SK-N-MC (cell line): ENCODE results near the gene TMC2.
A peak's percentile ranks its signal among the peaks of the same experiment; 100 is the strongest.
"Not testable (repeated sequence)": the region's sequence is repeated elsewhere in the genome, so short reads cannot be mapped to it uniquely, and the experiment has no call there.

ENCODE experiments used
- DNase-seq: peaks from one replicate; pipeline ENCODE4 v3.0.0-alpha.2; 2011; ENCODE audit warnings: low read depth, low spot score
- H3K27ac ChIP-seq: fragments of 200-600 bp; sonication (generic); 2 replicates; pipeline ENCODE4 v1.5.1; 2016; ENCODE audit warnings: mixed run types
- H3K36me3 ChIP-seq: fragments of 200-600 bp; sonication (generic); 2 replicates; pipeline ENCODE4 v1.6.1; 2017; ENCODE audit warnings: antibody characterized with exemption, low read length, mixed read lengths; ENCODE audit not compliant: insufficient read depth
- H3K4me3 ChIP-seq: fragments of 200-600 bp; sonication (generic); 2 replicates; pipeline ENCODE4 v1.5.1; 2016
- H3K9ac ChIP-seq: fragments of 200-600 bp; sonication (generic); 2 replicates; pipeline ENCODE4 v1.8.0; 2017; ENCODE audit warnings: mixed run types, mixed read lengths; ENCODE audit not compliant: insufficient read length
- H3K9me3 ChIP-seq: fragments of 200-600 bp; sonication (generic); 2 replicates; pipeline ENCODE4 v1.6.1; 2017; ENCODE audit warnings: low read depth, mild to moderate bottlenecking, antibody characterized with exemption, low read length, moderate library complexity, mixed read lengths
- EZH2 ChIP-seq: fragments of 200-600 bp; sonication (generic); IDR thresholded peaks from one replicate; pipeline ENCODE4 v1.6.1; 2017; ENCODE audit warnings: antibody characterized with exemption
- FOXP2 ChIP-seq: optimal IDR thresholded peaks from 2 replicates; pipeline ENCODE3; 2011; ENCODE audit warnings: mild to moderate bottlenecking, moderate library complexity; ENCODE audit not compliant: insufficient read depth; ENCODE audit errors: extremely low read length, control extremely low read depth
- POLR2AphosphoS5 ChIP-seq: IDR thresholded peaks from 2 replicates; pipeline ENCODE4 v1.6.1; 2012; ENCODE audit warnings: mild to moderate bottlenecking, low read depth, low read length, borderline replicate concordance

TMC2 gene

DNA sequence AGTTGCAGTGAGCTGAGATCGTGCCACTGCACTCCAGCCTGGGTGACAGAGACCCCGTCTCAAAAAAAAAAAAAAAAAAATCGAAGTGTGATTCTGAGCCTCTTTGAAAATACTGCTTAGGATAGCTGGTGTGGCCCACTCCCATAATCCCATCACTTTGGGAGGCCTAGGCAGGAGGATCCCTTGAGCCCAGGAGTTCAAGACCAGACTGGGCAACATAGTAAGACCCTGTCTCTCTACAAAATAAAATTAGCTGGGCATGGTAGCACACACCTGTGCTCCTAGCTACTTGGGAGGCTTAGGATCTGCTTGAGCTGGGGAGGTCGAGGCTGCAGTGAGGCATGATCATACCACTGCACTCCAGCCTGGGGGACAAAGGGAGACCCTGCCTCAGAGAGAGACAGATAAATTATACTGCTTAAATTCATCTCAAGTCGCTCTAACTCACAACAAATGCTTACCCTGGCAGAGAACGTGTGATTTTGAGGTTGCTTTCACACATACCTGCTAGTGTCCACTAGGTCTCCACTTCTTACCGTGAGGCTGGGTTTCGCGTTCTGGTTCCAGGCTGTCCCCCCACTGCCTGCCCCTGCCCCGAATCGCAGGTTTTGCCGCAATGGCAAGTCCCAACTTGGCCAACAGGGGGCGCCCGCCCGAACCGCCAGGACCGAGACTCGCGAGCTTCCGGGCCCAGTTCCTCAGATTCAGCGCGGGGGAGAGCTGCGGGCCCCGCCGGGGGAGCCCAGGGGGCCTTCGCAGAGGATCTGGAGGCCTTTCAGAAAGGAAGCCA is 12.3 kb upstream of the TMC2 start:
- Histone ChIP-seq H3K9ac (peak overlapping the region; percentile 93), H3K4me3 (peak overlapping the region; percentile 89), H3K27ac (peak overlapping the region; percentile 78; the same call in 1 of the 2 replicates), H3K36me3 (no peaks in the 10 kb centered on the region), H3K9me3 (no peaks in the 10 kb centered on the region)
- no peak for DNase-seq
- TF ChIP-seq POLR2AphosphoS5 (peak; percentile 75), EZH2 (no peak)

GRCh38 chr20:2524709-2525506 is 11.5 kb upstream of the TMC2 start:
- TF ChIP-seq EZH2 (no peak), FOXP2 (no peak), POLR2AphosphoS5 (peak; percentile 39; the same call in 1 of the 2 replicates)
- no peaks in the 10 kb centered on the region for H3K36me3 ChIP-seq
- DNase-seq: no peak
- H3K9me3 ChIP-seq: no peaks in the 10 kb centered on the region
- H3K9ac ChIP-seq: peak overlapping the region; percentile 93
- peak overlapping the region; percentile 78; the same call in 1 of the 2 replicates for H3K27ac ChIP-seq
- peak overlapping the region; percentile 89 for H3K4me3 ChIP-seq

DNA sequence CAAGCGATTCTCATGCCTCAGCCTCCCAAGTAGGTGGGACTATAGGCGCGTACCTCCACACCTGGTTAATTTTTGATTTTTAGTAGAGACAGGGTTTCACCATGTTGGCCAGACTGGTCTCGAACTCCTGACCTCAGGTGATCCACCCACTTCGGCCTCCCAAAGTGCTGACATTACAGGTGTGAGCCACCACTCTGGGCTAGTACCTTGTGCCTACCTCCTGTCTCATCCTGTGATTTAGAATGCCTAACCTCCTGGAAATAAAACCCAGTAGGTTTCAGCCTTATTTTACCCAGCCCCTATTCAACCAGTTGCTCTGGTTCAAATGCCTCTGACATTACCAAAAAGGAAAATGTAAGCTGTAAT is 10.2 kb upstream of the TMC2 start:
- H3K9ac ChIP-seq, H3K9me3 ChIP-seq, H3K4me3 ChIP-seq, DNase-seq, H3K27ac ChIP-seq, H3K36me3 ChIP-seq: not testable (repeated sequence)

DNA sequence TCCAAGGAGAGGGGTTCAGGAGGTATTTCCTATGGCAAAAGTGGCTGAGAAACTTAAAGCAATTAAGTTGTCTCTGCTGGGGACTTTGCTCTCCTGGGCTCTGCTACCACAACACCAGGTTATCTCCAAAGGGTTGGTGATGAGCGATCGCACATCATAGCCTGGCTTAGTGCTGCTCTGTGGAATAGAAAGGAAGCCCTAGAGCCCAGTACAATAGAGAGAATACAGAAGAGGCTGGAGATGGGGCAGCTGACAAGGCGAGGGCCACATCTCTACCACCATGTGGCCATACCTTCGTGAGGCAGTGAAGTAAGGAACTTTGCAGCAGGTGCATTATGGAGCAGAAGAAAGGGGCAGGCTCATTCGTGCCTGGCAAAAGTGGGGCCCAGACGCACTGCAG is 8.6 kb upstream of the TMC2 start:
- H3K4me3 ChIP-seq: no peak overlapping the region
- no peak for DNase-seq
- no peaks in the 10 kb centered on the region for H3K9me3 ChIP-seq
- H3K27ac ChIP-seq: no peak overlapping the region
- TF ChIP-seq POLR2AphosphoS5: no peak
- no peak for TF ChIP-seq EZH2
- no peak for TF ChIP-seq FOXP2
- no peaks in the 10 kb centered on the region for H3K36me3 ChIP-seq
- no peak overlapping the region for H3K9ac ChIP-seq

GRCh38 chr20:2528671-2529271 is 7.6 kb upstream of the TMC2 start:
- Histone ChIP-seq H3K4me3 (no peak overlapping the region), H3K27ac (no peak overlapping the region), H3K9ac (no peak overlapping the region), H3K9me3 (no peaks in the 10 kb centered on the region), H3K36me3 (no peaks in the 10 kb centered on the region)
- TF ChIP-seq POLR2AphosphoS5 (no peak), FOXP2 (no peak), EZH2 (no peak)
- no peak for DNase-seq

DNA sequence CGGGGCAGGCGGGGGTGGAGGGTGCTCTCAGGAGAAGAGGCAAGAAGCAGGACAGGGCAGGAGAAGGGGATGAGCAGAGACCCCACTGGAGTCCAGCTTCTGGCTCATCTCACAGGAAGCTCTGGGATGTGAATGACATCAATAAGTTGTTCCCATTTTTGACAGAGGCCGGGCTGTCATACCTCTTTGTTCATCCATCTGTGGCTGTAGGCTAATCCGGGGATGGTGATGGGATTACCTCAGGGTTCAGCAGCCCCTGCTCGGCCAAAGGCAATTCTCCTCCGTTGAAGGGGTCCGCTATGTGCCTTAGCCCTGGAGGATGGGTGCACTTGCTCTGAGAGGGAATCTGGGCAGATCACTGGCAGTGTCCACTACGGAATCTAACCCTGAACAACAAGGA is 3.3 kb upstream of the TMC2 start:
- H3K36me3 ChIP-seq: no peaks in the 10 kb centered on the region
- no peaks in the 10 kb centered on the region for H3K9me3 ChIP-seq
- H3K27ac ChIP-seq: no peak overlapping the region
- H3K9ac ChIP-seq: no peak overlapping the region
- no peak for DNase-seq
- no peak for TF ChIP-seq POLR2AphosphoS5
- TF ChIP-seq EZH2: no peak
- TF ChIP-seq FOXP2: no peak
- H3K4me3 ChIP-seq: no peak overlapping the region

- TF ChIP-seq POLR2AphosphoS5: no peak
- H3K4me3 ChIP-seq: no peak overlapping the region
- no peak overlapping the region for H3K9ac ChIP-seq
- H3K27ac ChIP-seq: no peak overlapping the region
- H3K36me3 ChIP-seq: no peaks in the 10 kb centered on the region
- no peak for DNase-seq
- no peaks in the 10 kb centered on the region for H3K9me3 ChIP-seq
These were observed 438 bp upstream of the TMC2 start for GRCh38 chr20:2535711-2536559.

- TF ChIP-seq POLR2AphosphoS5: no peak
- TF ChIP-seq FOXP2: no peak
- TF ChIP-seq EZH2: no peak
- Histone ChIP-seq H3K9me3 (no peaks in the 10 kb centered on the region), H3K9ac (no peak overlapping the region), H3K36me3 (no peaks in the 10 kb centered on the region), H3K27ac (no peak overlapping the region), H3K4me3 (no peak overlapping the region)
- no peak for DNase-seq
These were observed 728 bp downstream of the TMC2 start for GRCh38 chr20:2537101-2537500.
